Neutrophil (primary cell): ENCODE data around the gene PACS2.
"Not testable (repeated sequence)": the region's sequence is repeated elsewhere in the genome, so short reads cannot be mapped to it uniquely, and the experiment has no call there.

Experiments used
- H3K27ac ChIP-seq: fragments of 200-600 bp; sonication (generic); 2 replicates; pipeline ENCODE4 v1.5.1; 2016; ENCODE audit warnings: mild to moderate bottlenecking, moderate library complexity
- H3K27me3 ChIP-seq: fragments of 200-600 bp; sonication (generic); 2 replicates; pipeline ENCODE4 v1.6.0; 2016; ENCODE audit warnings: mild to moderate bottlenecking
- H3K36me3 ChIP-seq: fragments of 200-600 bp; sonication (generic); 2 replicates; pipeline ENCODE4 v1.5.1; 2017
- H3K4me1 ChIP-seq, 2 experiments: fragments of 200-600 bp in 1 of 2; sonication (generic) in 1 of 2; 1 replicate in 1 of 2; 2 replicates in 1 of 2; pipeline versions ENCODE4 v1.5.1 to v1.6.1; 2013 to 2016; ENCODE audit warnings: low read depth in 1 of 2, low read length in 1 of 2, mild to moderate bottlenecking in 1 of 2, moderate library complexity in 1 of 2; ENCODE audit not compliant: control insufficient read depth in 1 of 2, insufficient read depth in 1 of 2
- H3K4me3 ChIP-seq, 2 experiments: fragments of 200-600 bp in 1 of 2; sonication (generic) in 1 of 2; 1 replicate in 1 of 2; 2 replicates in 1 of 2; pipeline ENCODE4 v1.5.1; 2013 to 2016; ENCODE audit warnings: low read depth in 1 of 2, low read length in 1 of 2, mild to moderate bottlenecking in 1 of 2, moderate library complexity in 1 of 2
- H3K9me3 ChIP-seq: fragments of 200-600 bp; sonication (generic); 2 replicates; pipeline ENCODE4 v1.5.1; 2016
- CTCF ChIP-seq: fragments of 200-600 bp; sonication (generic); IDR thresholded peaks from 2 replicates; pipeline ENCODE4 v1.5.1; 2016; ENCODE audit warnings: antibody characterized with exemption

PACS2 gene

GRCh38 chr14:105358140-105358846 lies 43.7 kb downstream of the PACS2 start:
- H3K9me3 ChIP-seq: no peaks in the 10 kb centered on the region
- H3K27me3 ChIP-seq: peaks cover 9% of the 10 kb centered on the region
- H3K4me1 ChIP-seq: no peaks in the 10 kb centered on the region
- no peaks in the 10 kb centered on the region for H3K36me3 ChIP-seq
- TF ChIP-seq CTCF: no peak
- H3K27ac ChIP-seq: no peak overlapping the region
- no peak overlapping the region for H3K4me3 ChIP-seq

GRCh38 chr14:105358943-105359342 lies 44.4 kb downstream of the PACS2 start:
- TF ChIP-seq CTCF: no peak

GRCh38 chr14:105361412-105361811 lies 46.9 kb downstream of the PACS2 start:
- H3K36me3 ChIP-seq, H3K27ac ChIP-seq, H3K9me3 ChIP-seq, H3K4me1 ChIP-seq, H3K4me3 ChIP-seq: not testable (repeated sequence)
- peaks cover 30% of the 10 kb centered on the region for H3K27me3 ChIP-seq

More at GRCh38 chr14:105358943-105359342, 44.4 kb downstream of the PACS2 start:
- Histone ChIP-seq H3K36me3 (no peaks in the 10 kb centered on the region), H3K27ac (no peak overlapping the region), H3K9me3 (no peaks in the 10 kb centered on the region), H3K4me3 (no peak overlapping the region), H3K4me1 (no peaks in the 10 kb centered on the region), H3K27me3 (peaks cover 16% of the 10 kb centered on the region)

GRCh38 chr14:105363847-105364708 lies 49.5 kb downstream of the PACS2 start:
- no peaks in the 10 kb centered on the region for H3K9me3 ChIP-seq
- no peak for TF ChIP-seq CTCF
- H3K4me3 ChIP-seq: no peak overlapping the region

GRCh38 chr14:105365101-105365500 lies 50.6 kb downstream of the PACS2 start:
- Histone ChIP-seq H3K4me3 (no peak overlapping the region), H3K27ac (no peak overlapping the region), H3K9me3 (no peaks in the 10 kb centered on the region), H3K4me1 (no peaks in the 10 kb centered on the region), H3K27me3 (peaks cover 30% of the 10 kb centered on the region), H3K36me3 (peaks cover 4% of the 10 kb centered on the region)
- no peak for TF ChIP-seq CTCF

More at GRCh38 chr14:105363847-105364708, 49.5 kb downstream of the PACS2 start:
- peaks cover 30% of the 10 kb centered on the region for H3K27me3 ChIP-seq
- H3K36me3 ChIP-seq: no peaks in the 10 kb centered on the region
- H3K4me1 ChIP-seq: no peaks in the 10 kb centered on the region
- H3K27ac ChIP-seq: no peak overlapping the region

GRCh38 chr14:105365681-105366080 lies 51.1 kb downstream of the PACS2 start:
- Histone ChIP-seq H3K4me1 (no peaks in the 10 kb centered on the region), H3K27me3 (peaks cover 30% of the 10 kb centered on the region), H3K4me3 (no peak overlapping the region), H3K36me3 (peaks cover 4% of the 10 kb centered on the region), H3K27ac (no peak overlapping the region), H3K9me3 (no peaks in the 10 kb centered on the region)
- TF ChIP-seq CTCF: no peak
